T1000 (cell line): Measurements from ENCODE around the gene FBXO28.
A peak's percentile ranks its signal among the peaks of the same experiment; 100 is the strongest.
"Not testable (repeated sequence)": the region's sequence is repeated elsewhere in the genome, so short reads cannot be mapped to it uniquely, and the experiment has no call there.

Experiments
- DNase-seq: peaks from one replicate; lab custom pipeline; 2025; ENCODE audit warnings: mixed read lengths; lab: John Stamatoyannopoulos, UW

Gene FBXO28

GRCh38 chr1:224188286-224188685 is 74.4 kb downstream of the FBXO28 start:
- no peak for DNase-seq

DNA sequence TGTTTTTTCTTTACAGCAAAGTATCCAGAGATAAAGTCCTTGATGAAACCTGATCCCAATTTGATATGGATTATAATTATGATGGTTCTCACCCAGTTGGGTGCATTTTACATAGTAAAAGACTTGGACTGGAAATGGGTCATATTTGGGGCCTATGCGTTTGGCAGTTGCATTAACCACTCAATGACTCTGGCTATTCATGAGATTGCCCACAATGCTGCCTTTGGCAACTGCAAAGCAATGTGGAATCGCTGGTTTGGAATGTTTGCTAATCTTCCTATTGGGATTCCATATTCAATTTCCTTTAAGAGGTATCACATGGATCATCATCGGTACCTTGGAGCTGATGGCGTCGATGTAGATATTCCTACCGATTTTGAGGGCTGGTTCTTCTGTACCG is 75.7 kb downstream of the FBXO28 start:
- no peak for DNase-seq

DNA sequence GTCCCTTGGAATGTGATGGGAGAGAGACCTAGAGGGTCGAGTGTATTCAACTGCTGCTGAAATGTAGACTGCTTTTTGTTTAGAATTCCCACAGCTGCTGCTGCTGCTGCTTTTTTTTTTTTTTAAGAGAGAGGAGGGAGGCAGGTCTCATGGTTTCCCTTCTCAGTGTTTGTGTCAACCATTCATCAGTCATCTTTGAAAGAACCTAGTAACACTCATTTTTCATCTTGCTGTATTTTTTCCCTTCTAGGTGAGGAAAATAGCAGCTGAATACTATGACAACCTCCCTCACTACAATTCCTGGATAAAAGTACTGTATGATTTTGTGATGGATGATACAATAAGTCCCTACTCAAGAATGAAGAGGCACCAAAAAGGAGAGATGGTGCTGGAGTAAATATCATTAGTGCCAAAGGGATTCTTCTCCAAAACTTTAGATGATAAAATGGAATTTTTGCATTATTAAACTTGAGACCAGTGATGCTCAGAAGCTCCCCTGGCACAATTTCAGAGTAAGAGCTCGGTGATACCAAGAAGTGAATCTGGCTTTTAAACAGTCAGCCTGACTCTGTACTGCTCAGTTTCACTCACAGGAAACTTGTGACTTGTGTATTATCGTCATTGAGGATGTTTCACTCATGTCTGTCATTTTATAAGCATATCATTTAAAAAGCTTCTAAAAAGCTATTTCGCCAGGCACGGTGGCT is 78.3 kb downstream of the FBXO28 start:
- no peak for DNase-seq

GRCh38 chr1:224193319-224193966 is 79.5 kb downstream of the FBXO28 start:
- no peak for DNase-seq

GRCh38 chr1:224196813-224197600 is 83.1 kb downstream of the FBXO28 start:
- no peak for DNase-seq

DNA sequence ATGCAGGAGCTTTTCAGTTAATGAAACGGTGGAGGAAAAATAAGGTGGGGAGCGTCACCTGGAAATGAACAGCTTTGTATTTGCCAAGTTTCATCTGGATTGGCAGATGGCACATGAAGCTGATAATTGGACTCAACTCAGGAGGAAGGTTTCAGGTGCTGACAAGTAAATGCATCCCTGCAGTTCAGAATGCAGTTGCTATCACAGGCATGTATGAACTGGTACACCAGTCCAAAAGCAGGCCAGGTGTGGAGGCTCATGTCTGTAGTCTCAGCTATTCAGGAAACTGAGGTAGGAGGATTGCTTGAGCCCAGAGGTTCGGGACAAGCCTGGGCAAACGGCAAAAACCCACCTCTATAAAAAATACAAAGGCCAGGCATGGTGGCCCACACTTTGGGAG is 84.7 kb downstream of the FBXO28 start:
- no peak for DNase-seq

DNA sequence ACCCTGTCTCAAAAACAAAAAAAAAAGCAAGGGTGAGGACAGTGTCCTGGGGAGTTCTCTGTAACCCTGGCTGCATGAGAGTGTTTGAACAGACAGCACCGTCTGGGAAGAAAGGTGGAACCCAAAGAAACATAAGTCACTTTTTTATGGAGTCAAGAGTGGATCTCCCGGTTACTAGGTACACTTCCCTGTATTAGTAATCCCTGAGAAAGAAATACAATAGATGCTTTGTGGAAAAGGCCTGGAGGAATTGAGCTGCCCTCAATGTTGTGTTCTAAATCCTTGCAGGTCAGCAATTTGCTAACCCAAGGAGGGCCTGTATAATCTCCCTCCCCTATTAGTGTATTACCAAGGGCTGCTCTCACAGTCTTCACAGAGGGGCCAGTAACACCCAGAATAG is 85.8 kb downstream of the FBXO28 start:
- no peak for DNase-seq

GRCh38 chr1:224201383-224201782 is 87.5 kb downstream of the FBXO28 start:
- DNase-seq = no peak

DNA sequence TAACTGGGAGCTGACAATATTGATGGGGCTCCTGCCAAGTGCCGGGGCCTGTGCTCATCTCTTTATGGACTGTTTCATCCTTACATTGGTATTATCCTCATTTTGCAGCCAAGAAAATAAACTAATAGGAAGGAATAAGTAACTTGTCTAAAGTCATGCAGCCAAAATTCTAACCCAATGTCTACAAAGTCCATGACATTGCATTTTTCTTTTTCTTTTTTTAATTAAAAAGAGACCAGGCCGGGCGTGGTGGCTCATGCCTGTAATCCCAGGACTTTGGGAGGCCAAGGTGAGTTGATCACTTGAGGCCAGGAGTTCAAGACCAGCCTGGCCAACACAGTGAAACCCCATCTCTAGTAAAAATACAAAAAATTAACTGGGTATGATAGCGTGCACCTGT is 87.9 kb downstream of the FBXO28 start:
- no peak for DNase-seq

GRCh38 chr1:224203243-224204016 is 89.5 kb downstream of the FBXO28 start:
- peak; percentile 6 for DNase-seq

DNA sequence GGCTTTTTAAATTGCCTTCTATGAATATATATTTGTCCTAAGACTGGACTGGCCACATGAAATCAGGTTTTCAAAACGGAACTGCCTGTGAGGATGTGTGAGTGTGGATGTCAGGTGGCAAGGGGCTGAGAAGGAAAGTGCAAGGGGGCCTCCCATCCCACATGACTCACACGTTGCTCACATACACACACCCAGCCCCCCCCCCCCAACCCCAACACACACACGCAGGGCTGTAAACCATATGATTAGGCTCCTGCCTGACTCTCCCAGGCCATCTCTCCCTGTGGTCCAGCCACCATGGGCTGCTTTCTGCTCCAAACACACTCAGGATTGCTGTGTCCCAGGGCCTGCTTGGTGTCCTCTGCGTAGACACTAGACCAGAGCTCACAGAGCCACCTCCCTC is 91.5 kb downstream of the FBXO28 start:
- peak; percentile 37 for DNase-seq

GRCh38 chr1:224205931-224206538 is 92.1 kb downstream of the FBXO28 start:
- DNase-seq = not testable (repeated sequence)

GRCh38 chr1:224211206-224211962 is 97.5 kb downstream of the FBXO28 start:
- DNase-seq = peak; percentile 7
